ENCODE measurements around the gene MASP1.

The MASP1 gene

DNA sequence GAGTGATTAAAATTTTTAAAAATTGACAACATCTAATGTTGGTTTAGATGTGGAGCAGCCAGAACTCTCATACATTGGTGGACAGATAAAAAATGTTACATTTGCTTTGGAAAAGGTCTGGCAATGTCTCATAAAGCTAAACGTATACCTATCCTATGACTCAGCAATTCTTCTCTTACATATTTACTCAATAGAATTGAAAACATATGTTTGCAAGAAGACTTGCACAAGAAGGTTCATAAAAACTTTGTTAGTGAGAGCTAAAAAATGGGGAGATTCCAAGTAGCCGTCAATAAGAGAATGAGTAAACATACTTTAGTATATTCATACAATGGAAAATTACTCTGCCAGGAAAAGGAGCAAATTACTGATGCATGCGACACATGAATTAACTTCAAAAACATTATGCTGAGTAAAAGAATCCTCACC is 30.0 kb downstream of the MASP1 start:
- DNase-seq (ENCODE audit: insufficient read length, low spot score) (no peak), FAIRE-seq (no peak)
- TF ChIP-seq TAF1 (IDR thresholded peaks at IDR 0.05; ENCODE audit: low read depth, low read length) (no peak), POLR2A (IDR thresholded peaks at IDR 0.05; ENCODE audit: low read depth, low read length) (no peak)

GRCh38 chr3:187259171-187259570 is 32.4 kb downstream of the MASP1 start:
- no peak for TF ChIP-seq PAX5 (IDR thresholded peaks at IDR 0.05; ENCODE audit: insufficient read depth, low read length, severe bottlenecking)
- TF ChIP-seq TAF1 (IDR thresholded peaks at IDR 0.05; ENCODE audit: low read depth, low read length) = no peak
- no peak for TF ChIP-seq SPI1 (IDR thresholded peaks at IDR 0.05; ENCODE audit: low read depth, low read length)
- no peak for TF ChIP-seq POLR2A (IDR thresholded peaks at IDR 0.05; ENCODE audit: low read depth, low read length)
- FAIRE-seq (no peak), DNase-seq (ENCODE audit: insufficient read length, low spot score) (no peak)

GRCh38 chr3:187257992-187258692 is 33.4 kb downstream of the MASP1 start:
- no peak for TF ChIP-seq POU2F2 (IDR thresholded peaks at IDR 0.05; ENCODE audit: low read depth, low read length)
- no peak for TF ChIP-seq PAX5 (IDR thresholded peaks at IDR 0.05; ENCODE audit: insufficient read depth, low read length, severe bottlenecking)
- TF ChIP-seq POLR2A (IDR thresholded peaks at IDR 0.05; ENCODE audit: low read depth, low read length) = no peak
- no peak for TF ChIP-seq TAF1 (IDR thresholded peaks at IDR 0.05; ENCODE audit: low read depth, low read length)
- TF ChIP-seq SPI1 (IDR thresholded peaks at IDR 0.05; ENCODE audit: low read depth, low read length) = no peak
- no peak for TF ChIP-seq POLR2AphosphoS5 (IDR thresholded peaks at IDR 0.05; ENCODE audit: low read depth, low read length)
- DNase-seq (ENCODE audit: insufficient read length, low spot score) (no peak), FAIRE-seq (no peak)

GRCh38 chr3:187257471-187257870 is 34.1 kb downstream of the MASP1 start:
- TF ChIP-seq POLR2A (IDR thresholded peaks at IDR 0.05; ENCODE audit: low read depth, low read length) (no peak), PAX5 (IDR thresholded peaks at IDR 0.05; ENCODE audit: insufficient read depth, low read length, severe bottlenecking) (no peak), POLR2AphosphoS5 (IDR thresholded peaks at IDR 0.05; ENCODE audit: low read depth, low read length) (no peak), POU2F2 (IDR thresholded peaks at IDR 0.05; ENCODE audit: low read depth, low read length) (no peak), SPI1 (IDR thresholded peaks at IDR 0.05; ENCODE audit: low read depth, low read length) (no peak), TAF1 (IDR thresholded peaks at IDR 0.05; ENCODE audit: low read depth, low read length) (no peak)
- no peak for DNase-seq (ENCODE audit: insufficient read length, low spot score)

GRCh38 chr3:187256051-187256616 is 35.4 kb downstream of the MASP1 start:
- FAIRE-seq = no peak
- DNase-seq (ENCODE audit: insufficient read length, low spot score) = no peak

More at GRCh38 chr3:187257471-187257870, 34.1 kb downstream of the MASP1 start:
- FAIRE-seq = no peak

GRCh38 chr3:187255314-187255713 is 36.2 kb downstream of the MASP1 start:
- no peak for DNase-seq (ENCODE audit: insufficient read length, low spot score)
- FAIRE-seq = no peak
- TF ChIP-seq SPI1 (IDR thresholded peaks at IDR 0.05; ENCODE audit: low read depth, low read length) (no peak), POLR2A (IDR thresholded peaks at IDR 0.05; ENCODE audit: low read depth, low read length) (no peak), POLR2AphosphoS5 (IDR thresholded peaks at IDR 0.05; ENCODE audit: low read depth, low read length) (no peak), PAX5 (IDR thresholded peaks at IDR 0.05; ENCODE audit: insufficient read depth, low read length, severe bottlenecking) (no peak), TAF1 (IDR thresholded peaks at IDR 0.05; ENCODE audit: low read depth, low read length) (no peak), POU2F2 (IDR thresholded peaks at IDR 0.05; ENCODE audit: low read depth, low read length) (no peak)

More at GRCh38 chr3:187256051-187256616, 35.4 kb downstream of the MASP1 start:
- TF ChIP-seq POLR2AphosphoS5 (IDR thresholded peaks at IDR 0.05; ENCODE audit: low read depth, low read length) (no peak), SPI1 (IDR thresholded peaks at IDR 0.05; ENCODE audit: low read depth, low read length) (no peak), PAX5 (IDR thresholded peaks at IDR 0.05; ENCODE audit: insufficient read depth, low read length, severe bottlenecking) (no peak), TAF1 (IDR thresholded peaks at IDR 0.05; ENCODE audit: low read depth, low read length) (no peak), POU2F2 (IDR thresholded peaks at IDR 0.05; ENCODE audit: low read depth, low read length) (no peak), POLR2A (IDR thresholded peaks at IDR 0.05; ENCODE audit: low read depth, low read length) (no peak)

GRCh38 chr3:187252311-187252710 is 39.2 kb downstream of the MASP1 start:
- DNase-seq (ENCODE audit: insufficient read length, low spot score) (no peak), FAIRE-seq (no peak)
- TF ChIP-seq SPI1 (IDR thresholded peaks at IDR 0.05; ENCODE audit: low read depth, low read length) (no peak), POU2F2 (IDR thresholded peaks at IDR 0.05; ENCODE audit: low read depth, low read length) (no peak), PAX5 (IDR thresholded peaks at IDR 0.05; ENCODE audit: insufficient read depth, low read length, severe bottlenecking) (no peak), TAF1 (IDR thresholded peaks at IDR 0.05; ENCODE audit: low read depth, low read length) (no peak), POLR2A (IDR thresholded peaks at IDR 0.05; ENCODE audit: low read depth, low read length) (no peak), POLR2AphosphoS5 (IDR thresholded peaks at IDR 0.05; ENCODE audit: low read depth, low read length) (no peak)

GRCh38 chr3:187251599-187251998 is 39.9 kb downstream of the MASP1 start:
- TF ChIP-seq PAX5 (IDR thresholded peaks at IDR 0.05; ENCODE audit: insufficient read depth, low read length, severe bottlenecking) = no peak
- no peak for TF ChIP-seq POLR2AphosphoS5 (IDR thresholded peaks at IDR 0.05; ENCODE audit: low read depth, low read length)
- TF ChIP-seq SPI1 (IDR thresholded peaks at IDR 0.05; ENCODE audit: low read depth, low read length) = no peak
- no peak for TF ChIP-seq POU2F2 (IDR thresholded peaks at IDR 0.05; ENCODE audit: low read depth, low read length)
- no peak for TF ChIP-seq TAF1 (IDR thresholded peaks at IDR 0.05; ENCODE audit: low read depth, low read length)
- no peak for TF ChIP-seq POLR2A (IDR thresholded peaks at IDR 0.05; ENCODE audit: low read depth, low read length)
- DNase-seq (ENCODE audit: insufficient read length, low spot score) (no peak), FAIRE-seq (no peak)

DNA sequence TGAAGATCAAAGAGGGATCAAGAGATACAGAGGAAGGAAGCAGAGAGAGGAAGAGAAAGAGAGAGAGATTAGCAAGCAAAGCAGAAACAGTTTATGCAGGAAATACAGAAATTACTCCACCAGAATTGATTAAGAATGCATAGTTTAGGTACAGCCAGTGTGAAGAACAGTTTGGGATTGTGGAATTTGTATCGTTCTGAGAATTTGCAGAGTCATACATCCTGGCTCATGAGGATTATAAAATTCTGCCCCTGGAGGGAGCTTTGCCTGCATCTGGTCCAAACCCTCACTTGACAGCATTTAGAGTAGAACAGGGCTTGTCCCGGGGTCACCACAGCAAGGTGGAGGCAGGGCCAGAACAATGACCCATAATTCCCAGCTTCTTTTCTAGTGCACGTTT is 44.1 kb downstream of the MASP1 start:
- no peak for FAIRE-seq
- TF ChIP-seq SPI1 (IDR thresholded peaks at IDR 0.05; ENCODE audit: low read depth, low read length) (0 out of 2 replicates have a peak, but pooled peaks have one; percentile 6), PAX5 (IDR thresholded peaks at IDR 0.05; ENCODE audit: insufficient read depth, low read length, severe bottlenecking) (no peak)
- no peak for DNase-seq (ENCODE audit: insufficient read length, low spot score)
